ACC112 (cell line): Measurements from ENCODE around the gene SPOCD1.

Experiments
- H2AFZ ChIP-seq: fragments of 200-600 bp; sonication (generic); one replicate; pipeline ENCODE4 v1.6.0; 2017; ENCODE audit warnings: antibody characterized with exemption, low read length; ENCODE audit not compliant: unreplicated experiment
- H3K27ac ChIP-seq: fragments of 200-600 bp; sonication (generic); 2 replicates; pipeline ENCODE4 v1.5.1; 2014; ENCODE audit warnings: low read depth, mild to moderate bottlenecking, antibody characterized with exemption, low read length, moderate library complexity
- H3K27me3 ChIP-seq: fragments of 200-600 bp; sonication (generic); 2 replicates; pipeline ENCODE4 v1.6.1; 2014; ENCODE audit warnings: mild to moderate bottlenecking, antibody characterized with exemption, low read length, moderate library complexity, mixed read lengths; ENCODE audit not compliant: insufficient read depth
- H3K36me3 ChIP-seq: fragments of 200-600 bp; sonication (generic); 2 replicates; pipeline ENCODE4 v1.6.1; 2016; ENCODE audit warnings: mild to moderate bottlenecking, antibody characterized with exemption, low read length, moderate library complexity, mixed read lengths; ENCODE audit not compliant: insufficient read depth
- H3K4me1 ChIP-seq: fragments of 200-600 bp; sonication (generic); one replicate; pipeline ENCODE4 v1.6.1; 2016; ENCODE audit warnings: low read length, mixed read lengths; ENCODE audit not compliant: insufficient read depth, unreplicated experiment, control insufficient read depth
- H3K4me3 ChIP-seq: fragments of 200-600 bp; sonication (generic); 2 replicates; pipeline ENCODE4 v1.5.1; 2014; ENCODE audit warnings: mild to moderate bottlenecking, low read depth, low read length
- H3K79me2 ChIP-seq: fragments of 200-600 bp; sonication (generic); one replicate; pipeline ENCODE4 v1.6.0; 2016; ENCODE audit warnings: low read length; ENCODE audit not compliant: control insufficient read depth, unreplicated experiment, insufficient read depth

Gene SPOCD1

DNA sequence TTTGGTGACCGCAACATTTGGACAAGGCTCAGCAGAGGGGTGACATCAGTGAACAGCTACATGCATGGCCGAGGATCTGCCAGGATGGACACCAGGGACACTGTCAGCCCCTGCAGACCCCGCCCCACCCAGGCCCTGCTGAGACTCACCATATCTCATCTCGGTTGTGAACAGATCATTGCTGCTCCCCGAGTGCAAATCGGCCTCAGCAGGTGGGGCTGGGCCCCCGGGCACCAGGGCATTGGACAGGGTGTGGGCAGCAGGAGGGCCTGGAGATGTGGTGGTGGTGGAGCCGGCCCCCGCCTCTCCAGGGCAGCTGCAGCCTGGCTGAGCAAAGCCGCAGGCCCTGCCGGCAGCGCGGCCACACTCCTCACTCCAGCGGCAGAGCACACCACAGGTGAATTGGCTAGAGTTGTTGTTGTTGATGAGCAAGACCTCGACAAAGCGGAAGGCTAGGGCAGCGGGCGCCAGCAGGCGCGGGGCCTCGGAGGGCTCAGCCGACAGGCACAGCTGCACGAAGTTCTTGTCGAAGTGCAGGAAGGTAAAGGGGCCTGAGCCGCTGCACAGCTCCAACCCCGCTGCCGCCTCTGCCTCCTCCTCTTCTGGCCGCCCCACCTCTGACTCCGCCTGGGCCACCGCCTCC, 59.9 kb downstream of the SPOCD1 start:
- H3K27ac ChIP-seq, result no peak overlapping the region
- H3K27me3 ChIP-seq, result no peaks in the 10 kb centered on the region
- H3K36me3 ChIP-seq, result no peaks in the 10 kb centered on the region
- H3K79me2 ChIP-seq, result no peaks in the 10 kb centered on the region
- peaks cover 28% of the 10 kb centered on the region for H3K4me1 ChIP-seq
- H2AFZ ChIP-seq, result no peak overlapping the region
- H3K4me3 ChIP-seq, result no peak overlapping the region

DNA sequence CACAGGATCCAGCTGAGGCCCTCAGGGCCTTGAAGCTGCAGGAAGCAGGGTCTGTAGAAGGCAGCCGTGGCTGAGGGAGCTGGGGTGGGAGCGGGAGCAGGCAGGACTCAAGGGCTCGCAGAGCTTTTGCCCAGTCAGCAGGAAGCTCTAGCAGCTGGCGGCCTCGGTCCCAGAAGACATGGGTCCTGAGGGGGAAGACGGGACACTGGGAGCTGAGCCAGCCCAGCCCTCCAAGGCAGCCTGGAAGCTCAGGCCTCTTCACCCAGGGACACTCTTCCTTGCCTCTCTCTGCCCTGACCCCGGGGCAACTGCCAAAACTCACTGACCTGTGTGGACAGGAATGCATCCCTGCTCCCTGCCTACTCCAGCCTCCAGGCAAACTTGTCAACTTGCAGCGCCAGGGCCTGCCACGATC, 60.6 kb downstream of the SPOCD1 start:
- Histone ChIP-seq H3K27ac (no peak overlapping the region), H3K36me3 (no peaks in the 10 kb centered on the region), H3K4me1 (peaks cover 29% of the 10 kb centered on the region), H3K4me3 (no peak overlapping the region), H3K79me2 (no peaks in the 10 kb centered on the region), H3K27me3 (no peaks in the 10 kb centered on the region), H2AFZ (no peak overlapping the region)

DNA sequence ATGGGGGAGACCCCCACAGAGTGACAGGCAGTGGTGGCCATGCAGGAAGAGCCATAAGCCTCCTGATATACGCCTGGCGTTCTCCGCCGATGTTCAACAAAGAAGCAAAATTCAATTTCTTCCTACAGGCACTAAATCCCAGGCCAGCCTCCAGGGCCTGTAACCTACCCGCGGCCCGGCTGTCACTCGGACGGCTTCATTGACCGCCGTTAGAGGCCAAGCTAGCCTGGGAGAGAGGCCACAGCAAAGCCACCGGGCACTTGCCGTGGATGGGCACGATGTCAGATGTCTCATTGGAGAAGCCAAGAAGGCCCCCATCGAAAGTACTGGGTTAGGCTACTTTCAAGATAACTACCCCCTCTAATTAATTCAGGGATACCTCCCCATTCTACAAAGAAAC, 61.4 kb downstream of the SPOCD1 start:
- H3K27ac ChIP-seq, result no peak overlapping the region
- no peak overlapping the region for H3K4me3 ChIP-seq
- no peak overlapping the region for H2AFZ ChIP-seq
- H3K4me1 ChIP-seq, result peaks cover 21% of the 10 kb centered on the region
- no peaks in the 10 kb centered on the region for H3K36me3 ChIP-seq
- H3K79me2 ChIP-seq, result no peaks in the 10 kb centered on the region
- H3K27me3 ChIP-seq, result no peaks in the 10 kb centered on the region

DNA sequence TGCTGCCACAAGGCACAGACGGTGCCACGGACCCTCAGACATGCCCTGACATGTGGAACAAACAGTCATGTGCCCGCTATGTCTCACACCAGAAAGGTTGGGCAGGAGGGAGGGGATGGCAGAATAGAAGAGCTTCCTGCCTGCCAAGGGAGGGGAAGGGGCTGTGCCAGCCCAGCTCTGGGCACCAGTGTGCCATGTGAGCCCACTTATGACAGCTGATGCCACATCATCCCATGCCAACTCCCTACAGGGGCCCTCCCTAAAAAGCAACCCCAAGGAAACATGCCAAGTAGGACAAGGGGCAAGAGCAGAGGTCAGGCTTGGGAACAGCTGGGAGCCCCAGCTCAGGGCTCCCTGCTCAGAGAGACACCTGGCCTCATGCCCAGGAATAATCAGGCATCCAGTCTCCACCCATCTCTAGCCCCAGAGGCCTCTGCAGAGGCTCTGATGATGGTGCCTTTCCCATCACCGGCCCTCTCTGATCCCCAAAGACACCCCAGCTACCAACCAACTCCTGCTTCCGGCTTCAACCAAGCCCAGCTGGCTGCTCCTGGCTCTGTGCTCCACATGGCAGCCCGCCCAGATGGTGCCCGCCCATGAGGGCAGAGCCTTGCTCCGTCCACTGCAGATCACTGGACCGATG, 62.0 kb downstream of the SPOCD1 start:
- Histone ChIP-seq H3K79me2 (no peaks in the 10 kb centered on the region), H3K36me3 (no peaks in the 10 kb centered on the region), H3K4me3 (no peak overlapping the region), H3K4me1 (peaks cover 20% of the 10 kb centered on the region), H2AFZ (no peak overlapping the region), H3K27ac (no peak overlapping the region), H3K27me3 (no peaks in the 10 kb centered on the region)

DNA sequence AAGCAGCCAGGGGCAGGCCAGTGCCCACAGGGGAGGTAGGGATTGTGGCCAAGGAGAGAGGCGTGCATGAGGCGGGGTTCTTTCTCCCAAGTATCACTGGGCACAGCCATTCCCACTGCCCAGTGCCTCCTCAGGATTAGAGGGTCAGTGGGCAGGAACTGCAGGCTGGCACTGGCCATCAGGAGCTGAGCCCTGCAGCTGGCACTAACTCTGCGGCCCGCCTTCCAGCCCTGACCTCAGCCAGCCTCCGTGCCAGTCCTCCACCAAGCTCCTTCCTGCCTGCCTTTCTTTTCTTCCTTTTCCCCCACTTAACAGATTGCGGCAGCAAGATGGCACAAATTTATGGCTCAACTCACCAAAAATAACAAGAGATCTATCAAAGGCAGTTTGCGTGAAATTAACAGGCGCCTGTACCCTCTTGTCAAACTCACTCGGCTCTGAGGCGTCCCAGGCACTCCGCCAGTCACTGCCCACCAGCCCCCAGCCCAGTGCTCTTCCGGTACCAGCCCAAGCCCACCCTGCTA, 62.8 kb downstream of the SPOCD1 start:
- Histone ChIP-seq H3K4me1 (peaks cover 20% of the 10 kb centered on the region), H3K27me3 (no peaks in the 10 kb centered on the region), H3K4me3 (no peak overlapping the region), H3K27ac (no peak overlapping the region), H2AFZ (no peak overlapping the region), H3K36me3 (no peaks in the 10 kb centered on the region), H3K79me2 (no peaks in the 10 kb centered on the region)

DNA sequence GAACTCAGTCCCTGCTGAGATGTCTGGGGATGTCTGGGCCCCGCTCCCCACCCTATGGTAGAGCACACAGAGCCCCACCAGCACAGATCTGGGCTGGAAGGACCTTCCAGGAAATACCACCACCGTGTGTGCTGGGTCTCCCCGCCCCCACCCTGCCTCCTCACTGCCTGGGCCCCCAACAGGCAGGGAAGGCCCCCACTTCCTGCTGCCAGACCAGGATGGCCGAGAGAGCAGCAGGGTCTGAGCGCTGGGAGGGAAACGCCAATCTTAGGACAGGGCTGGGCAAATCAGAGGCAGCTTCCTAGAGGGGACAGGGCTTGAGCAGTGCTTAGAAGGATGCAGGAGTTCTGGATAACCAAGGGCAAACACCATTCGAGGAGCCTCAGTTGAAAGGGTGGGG, 63.6 kb downstream of the SPOCD1 start:
- H3K4me1 ChIP-seq, result peaks cover 20% of the 10 kb centered on the region
- H3K27ac ChIP-seq, result no peak overlapping the region
- no peak overlapping the region for H2AFZ ChIP-seq
- H3K36me3 ChIP-seq, result no peaks in the 10 kb centered on the region
- H3K27me3 ChIP-seq, result no peaks in the 10 kb centered on the region
- no peaks in the 10 kb centered on the region for H3K79me2 ChIP-seq
- no peak overlapping the region for H3K4me3 ChIP-seq

DNA sequence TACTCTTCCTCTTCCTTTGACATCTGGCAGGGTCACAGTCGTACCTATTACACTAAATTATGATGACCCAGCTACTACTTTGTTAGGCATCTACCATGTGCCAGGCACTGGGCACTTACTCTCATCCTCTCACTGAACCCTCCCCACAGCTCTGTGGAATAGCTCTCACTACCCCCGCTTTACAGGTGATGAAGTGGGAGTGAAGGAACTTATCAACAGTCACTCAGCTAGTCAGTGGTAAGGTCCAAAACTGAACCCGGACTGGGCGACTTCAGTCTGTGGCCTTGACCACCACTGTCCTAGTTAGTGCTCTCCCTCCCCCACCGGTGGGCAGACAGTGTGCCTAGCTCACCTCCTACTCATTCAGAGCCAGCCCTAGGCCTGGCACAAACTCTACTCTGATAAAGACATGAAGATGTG, 64.0 kb downstream of the SPOCD1 start:
- Histone ChIP-seq H2AFZ (no peak overlapping the region), H3K79me2 (no peaks in the 10 kb centered on the region), H3K4me1 (peaks cover 20% of the 10 kb centered on the region), H3K27me3 (no peaks in the 10 kb centered on the region), H3K4me3 (no peak overlapping the region), H3K27ac (no peak overlapping the region), H3K36me3 (no peaks in the 10 kb centered on the region)

DNA sequence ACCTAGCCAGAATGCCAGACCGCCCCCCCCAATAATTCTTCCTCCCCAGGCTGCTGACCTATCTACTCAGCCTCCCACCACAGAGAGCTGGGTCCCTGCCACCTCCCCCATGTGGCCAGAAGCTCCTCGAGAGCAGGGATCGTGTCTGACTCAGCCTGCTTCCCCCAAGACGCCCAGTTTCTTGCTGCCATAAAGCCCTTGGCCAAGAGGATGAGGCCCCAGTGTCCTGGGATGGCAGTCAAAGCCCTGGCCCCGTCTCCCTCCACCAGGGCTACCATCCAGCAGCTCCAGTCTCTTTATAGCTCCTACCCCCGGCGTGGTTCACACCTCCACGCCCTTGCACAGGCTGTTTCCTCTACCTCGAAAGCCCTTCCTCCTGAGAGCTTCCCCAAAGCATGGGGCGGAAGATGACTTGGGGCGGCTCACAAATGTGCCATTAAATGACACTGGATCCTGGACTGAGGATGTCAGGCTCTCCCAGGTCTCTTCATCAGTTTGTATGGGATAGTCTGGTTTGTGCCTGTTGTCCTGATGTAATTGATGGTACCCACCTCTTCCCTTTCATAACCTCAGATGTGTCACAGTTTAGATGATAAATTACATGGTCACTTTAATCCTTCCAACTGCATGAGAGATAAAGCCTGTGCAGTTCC, 64.8 kb downstream of the SPOCD1 start:
- Histone ChIP-seq H3K27me3 (no peaks in the 10 kb centered on the region), H3K79me2 (no peaks in the 10 kb centered on the region), H3K27ac (no peak overlapping the region), H3K4me3 (no peak overlapping the region), H2AFZ (no peak overlapping the region), H3K4me1 (peaks cover 24% of the 10 kb centered on the region), H3K36me3 (no peaks in the 10 kb centered on the region)

DNA sequence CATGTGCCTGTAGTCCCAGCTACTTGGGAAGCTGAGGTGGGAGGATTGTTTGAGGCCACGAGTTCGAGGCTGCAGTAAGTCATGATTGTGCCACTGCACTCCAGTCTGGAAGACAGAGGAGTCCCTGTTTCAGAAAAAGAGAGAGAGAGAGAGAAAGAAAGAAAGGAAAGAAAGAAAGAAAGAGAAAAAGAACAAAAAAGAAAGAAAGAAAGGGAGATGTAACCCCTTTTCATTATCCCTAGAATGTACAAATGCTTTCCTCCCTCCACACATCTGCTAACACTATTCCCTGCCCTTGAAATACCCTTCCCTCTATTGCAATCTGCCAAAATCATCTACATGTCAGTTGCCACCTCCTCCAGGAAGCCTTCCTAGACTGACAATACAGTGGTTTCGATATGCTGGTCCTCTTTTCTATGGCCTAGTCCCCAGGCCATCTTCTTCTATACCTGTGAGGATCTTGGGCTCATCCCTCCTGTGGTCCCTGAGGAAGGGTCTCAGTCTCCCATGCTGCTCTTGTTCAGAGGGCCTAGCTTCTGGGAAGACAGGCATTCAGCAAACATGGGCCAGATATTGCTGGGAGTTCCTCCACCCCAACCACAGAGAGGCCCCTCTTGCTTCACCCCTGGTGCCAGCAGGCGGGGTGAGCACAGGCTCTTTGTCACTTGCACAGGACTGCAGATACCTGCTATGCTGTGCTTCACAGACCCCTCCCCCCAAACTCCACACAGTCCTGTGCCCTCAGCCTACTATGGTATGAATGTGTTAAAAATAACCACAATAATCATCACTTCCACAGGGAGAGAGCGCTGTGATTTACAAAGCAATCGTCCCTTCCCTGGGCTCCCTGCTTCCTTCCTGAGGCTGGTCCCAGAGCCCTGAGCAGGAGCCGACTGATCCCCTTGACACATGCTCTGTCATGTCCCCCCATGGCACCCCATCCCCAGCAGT, 65.8 kb downstream of the SPOCD1 start:
- H3K4me1 ChIP-seq, result peaks cover 26% of the 10 kb centered on the region
- no peaks in the 10 kb centered on the region for H3K27me3 ChIP-seq
- H3K79me2 ChIP-seq, result no peaks in the 10 kb centered on the region
- no peak overlapping the region for H2AFZ ChIP-seq
- no peak overlapping the region for H3K27ac ChIP-seq
- no peaks in the 10 kb centered on the region for H3K36me3 ChIP-seq
- no peak overlapping the region for H3K4me3 ChIP-seq

DNA sequence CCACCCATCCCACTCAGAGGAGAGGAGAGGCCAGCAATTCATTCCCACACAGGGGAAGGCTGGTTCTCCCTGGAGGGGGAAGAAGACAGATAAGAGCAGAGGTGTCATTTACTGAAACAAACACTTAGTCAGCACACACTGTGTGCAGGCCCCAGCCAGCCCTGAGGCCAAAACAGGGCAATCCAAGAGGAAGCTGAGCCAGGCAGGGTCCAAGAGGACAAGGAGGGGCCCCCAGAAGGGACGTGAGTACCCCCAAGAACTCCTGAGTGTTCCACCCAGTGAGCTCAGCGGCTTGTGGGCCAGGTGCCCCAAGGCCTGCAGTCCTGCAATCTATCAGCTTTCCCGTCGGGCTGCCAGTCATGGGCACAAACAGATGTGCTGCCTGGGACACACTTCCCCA, 67.5 kb downstream of the SPOCD1 start:
- H3K79me2 ChIP-seq, result no peaks in the 10 kb centered on the region
- no peaks in the 10 kb centered on the region for H3K27me3 ChIP-seq
- H2AFZ ChIP-seq, result no peak overlapping the region
- no peak overlapping the region for H3K27ac ChIP-seq
- H3K36me3 ChIP-seq, result no peaks in the 10 kb centered on the region
- peaks cover 16% of the 10 kb centered on the region for H3K4me1 ChIP-seq
- H3K4me3 ChIP-seq, result no peak overlapping the region
